Measurements from ENCODE around the gene PARP15.
"Not testable (repeated sequence)": the region's sequence is repeated elsewhere in the genome, so short reads cannot be mapped to it uniquely, and the experiment has no call there.

PARP15 gene

GRCh38 chr3:122618614-122619013 lies 41.2 kb downstream of the PARP15 start:
- DNase-seq (ENCODE audit: low read depth): no peak

GRCh38 chr3:122619040-122619439 lies 41.6 kb downstream of the PARP15 start:
- DNase-seq (ENCODE audit: low read depth): no peak

DNA sequence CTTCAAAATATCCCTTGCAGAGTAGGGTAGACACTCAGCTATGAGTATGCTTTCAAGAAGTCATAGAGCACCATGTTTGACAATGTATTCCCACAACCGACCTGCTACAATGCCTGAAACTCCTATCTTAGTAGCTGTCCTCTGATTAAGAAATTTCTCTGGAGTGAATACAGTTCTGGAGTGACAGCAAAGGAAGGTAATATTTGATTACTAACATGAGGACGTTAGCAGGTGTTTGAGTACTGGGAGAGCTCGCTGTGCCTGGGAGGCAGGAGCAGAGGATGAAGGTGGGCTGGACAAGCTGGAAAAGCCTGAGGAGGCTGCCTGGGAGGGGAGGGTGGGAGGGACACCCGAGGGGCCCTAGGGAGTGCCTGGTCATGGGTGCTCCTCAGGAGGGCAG lies 42.9 kb downstream of the PARP15 start:
- no peak for DNase-seq (ENCODE audit: low read depth)

DNA sequence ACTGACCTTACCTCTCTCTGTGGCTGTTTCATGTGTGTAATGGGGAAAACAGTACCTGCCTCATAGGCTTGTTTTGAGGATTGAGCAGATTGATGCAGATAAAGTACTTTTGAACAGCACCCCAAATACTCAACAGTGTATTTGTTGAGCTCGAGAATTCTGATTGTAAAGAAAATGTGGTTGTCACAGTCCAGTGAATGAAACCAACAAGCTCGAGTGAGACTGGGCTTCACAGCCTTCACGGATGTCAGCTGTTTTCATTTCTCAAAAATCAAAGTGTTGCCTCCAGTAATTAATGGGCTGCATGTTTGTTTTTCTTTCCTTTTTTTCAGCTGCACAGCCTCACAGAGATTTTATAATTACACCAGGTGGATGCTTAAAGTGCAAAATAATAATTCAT lies 43.7 kb downstream of the PARP15 start:
- no peak for DNase-seq (ENCODE audit: low read depth)

DNA sequence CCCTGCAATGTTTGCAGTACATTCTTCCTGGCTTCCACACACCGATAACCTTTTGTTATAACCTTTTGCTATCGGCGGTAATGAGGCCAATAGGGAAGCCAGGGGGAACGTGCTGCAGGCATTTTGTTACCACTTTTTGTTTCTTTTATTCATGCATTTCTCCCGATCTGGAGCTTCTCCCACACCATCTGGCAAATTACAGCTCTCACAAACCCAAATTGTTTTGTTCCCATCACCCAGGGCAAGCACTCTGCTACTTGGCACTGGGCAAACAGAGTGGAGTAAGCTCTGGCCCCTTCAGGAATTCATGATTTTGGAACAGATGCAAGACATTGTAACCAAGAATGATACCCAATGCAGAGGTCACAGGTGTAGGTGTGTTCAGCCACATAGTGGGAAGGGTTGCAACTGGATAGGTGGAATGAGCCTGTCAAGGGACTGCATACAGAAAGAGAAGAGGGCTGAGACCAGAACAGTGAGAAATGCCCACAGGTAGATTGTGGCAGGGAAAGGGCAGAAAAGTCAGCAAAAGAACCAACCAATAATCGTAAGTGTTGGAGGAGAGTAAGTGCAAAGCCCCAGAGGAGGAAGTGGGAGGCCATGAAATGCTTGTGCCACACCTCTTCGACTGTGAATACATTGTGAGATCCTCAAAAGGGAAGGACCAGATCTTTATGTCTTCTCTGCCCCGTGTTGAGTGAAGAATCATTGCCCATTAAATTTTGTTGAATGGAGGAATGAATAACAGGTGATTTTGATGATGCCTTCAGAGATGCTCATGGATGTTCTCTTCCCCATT lies 45.8 kb downstream of the PARP15 start:
- no peak for DNase-seq (ENCODE audit: low read depth)

DNA sequence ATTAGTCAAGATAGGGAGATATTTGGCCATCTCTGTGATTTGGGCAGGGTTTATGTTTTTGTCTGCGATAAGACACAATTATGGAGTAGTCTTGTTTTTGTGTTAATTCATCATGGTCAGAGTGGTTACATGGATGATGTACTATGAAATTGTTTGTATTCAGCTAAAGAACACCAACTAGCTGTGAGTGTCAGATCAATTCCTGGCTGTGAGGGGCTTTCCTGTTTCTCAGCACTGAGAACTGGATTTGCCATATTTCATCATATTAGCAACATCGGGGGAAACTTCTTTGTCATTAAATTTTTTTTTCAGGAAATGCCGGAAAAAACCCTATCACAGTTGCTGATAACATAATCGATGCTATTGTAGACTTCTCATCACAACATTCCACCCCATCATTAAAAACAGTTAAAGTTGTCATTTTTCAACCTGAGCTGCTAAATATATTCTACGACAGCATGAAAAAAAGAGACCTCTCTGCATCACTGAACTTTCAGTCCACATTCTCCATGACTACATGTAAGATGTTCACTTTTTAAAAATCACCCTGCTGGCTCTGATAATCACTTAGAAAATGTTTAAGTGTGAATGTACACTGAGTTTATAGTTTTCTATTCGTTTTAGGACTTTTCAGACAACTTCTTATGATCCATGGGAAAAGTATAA lies 49.2 kb downstream of the PARP15 start:
- DNase-seq (ENCODE audit: low read depth): no peak

DNA sequence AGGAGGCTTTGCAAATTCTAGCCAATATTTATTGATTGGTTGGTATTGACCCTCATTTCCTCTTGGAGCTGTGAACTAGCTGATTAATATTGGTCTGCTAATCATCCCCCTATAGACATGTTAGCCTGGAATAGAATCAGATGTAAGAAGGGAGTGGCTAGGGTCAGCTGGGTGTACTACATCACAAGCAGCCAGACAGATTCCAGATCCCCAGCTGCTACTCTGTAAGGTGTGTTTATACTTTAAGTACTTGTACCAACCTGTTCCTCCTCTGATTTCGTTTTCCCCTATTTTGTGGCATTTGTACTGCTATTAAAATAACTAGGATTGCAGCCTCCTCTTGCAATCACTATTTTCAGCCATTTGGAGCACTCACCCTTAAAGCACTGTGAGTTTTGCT lies 49.9 kb downstream of the PARP15 start:
- DNase-seq (ENCODE audit: low read depth): no peak

- DNase-seq (ENCODE audit: low read depth): no peak
Measured at GRCh38 chr3:122628567-122628966, 51.1 kb downstream of the PARP15 start.

DNA sequence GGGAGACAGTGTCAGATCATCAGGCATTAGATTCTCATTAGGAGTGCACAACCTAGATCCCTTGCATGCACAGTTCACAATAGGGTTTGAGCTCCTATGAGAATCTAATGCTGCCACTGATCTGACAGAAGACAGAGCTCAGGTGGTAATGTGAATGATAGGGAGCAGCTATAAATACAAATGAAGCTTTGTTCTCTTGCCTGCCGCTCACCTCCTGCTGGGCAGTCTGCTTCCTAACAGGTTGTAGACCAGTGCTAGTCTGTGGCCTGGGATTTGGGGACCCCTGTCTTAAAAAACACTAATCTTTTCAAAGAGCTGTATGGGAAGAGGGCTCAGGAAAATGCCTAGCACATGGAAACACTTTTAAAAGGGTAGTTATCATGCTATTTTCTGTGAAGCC lies 52.3 kb downstream of the PARP15 start:
- no peak for DNase-seq (ENCODE audit: low read depth)

GRCh38 chr3:122635789-122636188 lies 58.3 kb downstream of the PARP15 start:
- DNase-seq (ENCODE audit: low read depth): no peak

GRCh38 chr3:122636697-122637096 lies 59.2 kb downstream of the PARP15 start:
- DNase-seq (ENCODE audit: low read depth): no peak

DNA sequence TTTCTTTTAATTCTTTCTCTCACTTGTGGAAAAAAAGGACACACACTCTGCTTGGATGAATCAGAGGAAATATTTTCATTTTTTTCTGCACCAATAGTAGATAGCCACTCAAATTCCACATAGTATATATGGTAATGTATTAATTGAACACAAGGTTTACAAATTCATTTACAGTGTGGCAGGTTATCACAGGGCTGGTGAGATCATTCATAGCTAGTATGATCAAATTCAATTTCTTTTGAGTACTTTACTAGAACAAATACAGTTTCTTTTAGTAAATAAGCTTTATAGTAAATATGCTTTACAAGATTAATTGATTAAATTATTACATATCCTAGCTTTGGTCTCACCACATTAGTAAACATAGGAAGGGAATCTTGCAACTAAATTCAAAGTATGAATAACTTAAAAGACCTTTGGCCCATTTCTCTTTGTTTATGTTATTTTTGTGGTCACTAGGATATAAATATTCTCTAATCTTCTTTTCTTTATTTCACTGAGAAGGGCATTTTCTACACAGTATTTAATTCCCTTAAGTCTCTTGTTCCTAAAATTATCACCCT lies 63.1 kb downstream of the PARP15 start:
- no peak for DNase-seq (ENCODE audit: low read depth)

- DNase-seq (ENCODE audit: low read depth): no peak
Measured at GRCh38 chr3:122642935-122643334, 65.5 kb downstream of the PARP15 start.

GRCh38 chr3:122646146-122646988 lies 68.9 kb downstream of the PARP15 start:
- no peak for DNase-seq (ENCODE audit: low read depth)

- DNase-seq (ENCODE audit: low read depth): not testable (repeated sequence)
Measured at GRCh38 chr3:122651233-122651907, 73.9 kb downstream of the PARP15 start.

- DNase-seq (ENCODE audit: low read depth): not testable (repeated sequence)
Measured at GRCh38 chr3:122651962-122652361, 74.5 kb downstream of the PARP15 start.

- DNase-seq (ENCODE audit: low read depth): not testable (repeated sequence)
Measured at GRCh38 chr3:122658336-122658735, 80.9 kb downstream of the PARP15 start.

GRCh38 chr3:122660297-122660974 lies 83.0 kb downstream of the PARP15 start:
- DNase-seq (ENCODE audit: low read depth): no peak

DNA sequence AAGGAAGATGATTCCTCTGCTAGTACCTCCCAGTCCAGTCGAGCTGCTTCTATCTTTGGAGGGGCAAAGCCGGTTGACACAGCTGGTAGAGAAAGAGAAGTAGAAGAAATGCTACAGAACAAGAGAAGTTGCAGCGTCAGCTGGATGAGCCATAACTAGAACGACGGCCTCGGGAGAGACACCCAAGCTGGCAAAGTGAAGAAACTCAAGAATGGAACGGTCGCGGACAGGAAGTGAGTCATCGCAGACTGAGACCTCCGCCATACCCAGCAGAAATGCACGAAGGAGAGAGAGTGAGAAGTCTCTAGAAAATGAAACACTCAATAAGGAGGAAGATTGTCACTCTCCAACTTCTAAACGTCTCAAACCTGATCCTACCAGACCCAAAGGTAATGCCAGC lies 84.2 kb downstream of the PARP15 start:
- DNase-seq (ENCODE audit: low read depth): no peak

DNA sequence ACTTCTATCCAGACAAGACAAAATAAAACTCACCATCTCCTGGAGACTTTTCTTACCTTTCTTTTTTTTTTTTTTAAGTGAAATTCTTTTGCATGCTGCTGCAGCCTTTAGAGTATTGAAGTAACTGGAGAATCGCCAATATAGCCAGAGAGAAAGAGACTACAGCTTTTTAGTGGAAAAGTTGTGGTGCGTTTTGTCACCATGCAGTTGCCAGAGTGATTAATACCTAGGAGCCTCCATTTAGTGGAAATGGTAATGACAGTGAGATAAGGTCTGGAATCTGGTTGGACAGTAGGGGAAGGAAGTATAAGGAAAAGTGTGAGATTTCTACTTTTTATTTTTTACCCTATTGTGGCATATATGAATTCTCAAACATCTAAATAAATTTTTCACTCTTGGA lies 85.1 kb downstream of the PARP15 start:
- DNase-seq (ENCODE audit: low read depth): no peak

DNA sequence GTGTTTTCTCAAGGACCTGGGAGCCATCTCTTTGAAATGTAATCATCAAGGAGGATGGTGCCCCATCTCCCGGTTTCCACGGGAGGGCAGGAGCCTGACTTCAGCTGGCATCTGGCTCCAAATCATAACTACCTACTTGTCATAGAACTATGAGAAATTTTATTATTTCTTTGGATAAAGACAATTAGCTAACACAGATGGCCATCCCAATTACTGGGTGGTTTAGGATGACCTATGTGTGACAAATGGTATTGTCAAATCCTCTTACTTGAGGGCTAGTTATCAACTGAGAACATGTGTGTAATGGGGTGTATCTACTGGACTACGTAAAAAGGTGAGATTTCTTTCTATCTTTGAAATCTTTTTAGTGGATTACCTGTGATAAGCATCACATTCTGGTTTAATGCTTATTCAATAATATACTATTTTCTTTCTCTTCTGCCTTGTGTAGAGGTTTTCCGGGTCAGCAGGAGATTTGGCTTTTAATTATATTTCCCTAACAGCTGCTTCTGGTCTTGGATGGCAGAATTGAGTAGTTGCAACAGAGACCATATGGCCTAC lies 87.9 kb downstream of the PARP15 start:
- DNase-seq (ENCODE audit: low read depth): no peak
